SH-SY5Y (cell line): ENCODE measurements around the gene MRPL38.

ENCODE experiments used
- GATA2 ChIP-seq: IDR thresholded peaks from 2 replicates; pipeline ENCODE4 v1.6.1; 2011; ENCODE audit warnings: mild to moderate bottlenecking, low read depth, low read length
- GATA3 ChIP-seq: IDR thresholded peaks from 2 replicates; pipeline ENCODE4 v1.6.1; 2011; ENCODE audit warnings: low read depth, mild to moderate bottlenecking, low read length, moderate library complexity

DNA sequence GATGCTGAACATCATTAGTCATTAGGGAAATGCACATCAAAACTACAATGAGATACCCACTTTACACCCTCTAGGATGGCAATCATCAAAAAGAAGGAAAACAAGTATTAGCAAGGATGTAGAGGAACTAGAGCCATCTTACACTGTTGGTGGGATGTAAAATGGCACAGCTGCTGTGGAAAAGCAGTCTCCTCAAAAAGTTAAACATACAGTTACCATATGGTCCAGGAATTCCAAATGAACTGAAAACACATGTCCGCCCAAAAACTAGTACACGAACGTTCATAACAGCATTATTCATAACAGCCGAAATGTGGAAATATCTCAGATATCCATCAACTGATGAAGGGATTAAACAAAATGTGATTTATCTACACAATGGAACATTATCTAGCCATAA is 29.1 kb upstream of the MRPL38 start:
- TF ChIP-seq GATA2 (no peak), GATA3 (no peak)
